ENCODE measurements around the gene ZNF407.

Gene ZNF407

GRCh38 chr18:75112186-75113096 is 514.8 kb downstream of the ZNF407 start:
- TF ChIP-seq CTCF (IDR thresholded peaks at IDR 0.05; ENCODE audit: control extremely low read depth, extremely low read depth, low read depth, missing control alignments), result no peak
- ChIA-PET POLR2A (no interaction called here), CTCF (interaction anchor here (0.8 to 1.7 kb wide), 2 partner anchors 10 to 15 kb away, joined by 3 read pairs; no protein-coding TSS in a partner anchor)
- DNase-seq (ENCODE audit: extremely low spot score), result no peak

- CTCF ChIA-PET, result interaction anchor here (0.8 to 1.7 kb wide), 2 partner anchors 9 to 16 kb away, joined by 3 read pairs; no protein-coding TSS in a partner anchor
- TF ChIP-seq CTCF (IDR thresholded peaks at IDR 0.05; ENCODE audit: control extremely low read depth, extremely low read depth, low read depth, missing control alignments), result no peak
- POLR2A ChIA-PET, result no interaction called here
- DNase-seq (ENCODE audit: extremely low spot score), result no peak
Measured at GRCh38 chr18:75113455-75113854, 515.8 kb downstream of the ZNF407 start.

GRCh38 chr18:75114231-75114764 is 516.6 kb downstream of the ZNF407 start:
- CTCF ChIA-PET, result no interaction called here
- DNase-seq (ENCODE audit: extremely low spot score), result no peak
- POLR2A ChIA-PET, result no interaction called here
- no peak for TF ChIP-seq CTCF (IDR thresholded peaks at IDR 0.05; ENCODE audit: control extremely low read depth, extremely low read depth, low read depth, missing control alignments)

Measured in GM10248 (cell line).